Measurements from ENCODE around the gene RYR2.

RYR2 gene

DNA sequence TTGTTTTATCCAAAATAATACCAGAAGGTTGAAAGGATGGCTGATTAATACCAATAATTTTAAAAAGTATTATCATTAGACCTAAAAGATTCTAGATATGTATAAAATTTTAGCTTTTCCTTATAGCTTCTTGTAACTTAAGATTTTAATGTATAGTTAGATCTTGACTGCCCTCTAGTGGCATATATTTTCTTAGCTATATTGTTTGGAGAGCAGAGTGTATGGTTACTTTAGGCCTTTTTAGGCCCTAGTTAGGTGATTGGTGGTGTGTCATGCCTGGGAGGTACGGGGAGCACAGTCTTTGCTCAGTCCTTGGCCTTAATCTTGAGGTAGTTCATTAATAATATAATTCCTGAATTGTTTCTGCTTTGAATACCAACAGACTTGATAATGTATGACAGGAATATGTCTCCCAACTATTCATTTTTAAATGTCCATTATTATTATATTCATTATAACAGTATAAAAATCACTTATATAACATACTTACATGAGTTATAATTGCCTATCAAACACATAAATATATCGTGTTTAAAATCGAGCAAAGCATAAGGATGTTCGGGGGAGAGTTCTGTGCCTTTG, 520.3 kb downstream of the RYR2 start:
- TF ChIP-seq, protein P1, sequence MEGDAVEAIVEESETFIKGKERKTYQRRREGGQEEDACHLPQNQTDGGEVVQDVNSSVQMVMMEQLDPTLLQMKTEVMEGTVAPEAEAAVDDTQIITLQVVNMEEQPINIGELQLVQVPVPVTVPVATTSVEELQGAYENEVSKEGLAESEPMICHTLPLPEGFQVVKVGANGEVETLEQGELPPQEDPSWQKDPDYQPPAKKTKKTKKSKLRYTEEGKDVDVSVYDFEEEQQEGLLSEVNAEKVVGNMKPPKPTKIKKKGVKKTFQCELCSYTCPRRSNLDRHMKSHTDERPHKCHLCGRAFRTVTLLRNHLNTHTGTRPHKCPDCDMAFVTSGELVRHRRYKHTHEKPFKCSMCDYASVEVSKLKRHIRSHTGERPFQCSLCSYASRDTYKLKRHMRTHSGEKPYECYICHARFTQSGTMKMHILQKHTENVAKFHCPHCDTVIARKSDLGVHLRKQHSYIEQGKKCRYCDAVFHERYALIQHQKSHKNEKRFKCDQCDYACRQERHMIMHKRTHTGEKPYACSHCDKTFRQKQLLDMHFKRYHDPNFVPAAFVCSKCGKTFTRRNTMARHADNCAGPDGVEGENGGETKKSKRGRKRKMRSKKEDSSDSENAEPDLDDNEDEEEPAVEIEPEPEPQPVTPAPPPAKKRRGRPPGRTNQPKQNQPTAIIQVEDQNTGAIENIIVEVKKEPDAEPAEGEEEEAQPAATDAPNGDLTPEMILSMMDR (IDR thresholded peaks at IDR 0.05; ENCODE audit: extremely low read depth, missing control alignments), result peak; percentile 40
- DNase-seq (ENCODE audit: low spot score), result peak; percentile 27

DNA sequence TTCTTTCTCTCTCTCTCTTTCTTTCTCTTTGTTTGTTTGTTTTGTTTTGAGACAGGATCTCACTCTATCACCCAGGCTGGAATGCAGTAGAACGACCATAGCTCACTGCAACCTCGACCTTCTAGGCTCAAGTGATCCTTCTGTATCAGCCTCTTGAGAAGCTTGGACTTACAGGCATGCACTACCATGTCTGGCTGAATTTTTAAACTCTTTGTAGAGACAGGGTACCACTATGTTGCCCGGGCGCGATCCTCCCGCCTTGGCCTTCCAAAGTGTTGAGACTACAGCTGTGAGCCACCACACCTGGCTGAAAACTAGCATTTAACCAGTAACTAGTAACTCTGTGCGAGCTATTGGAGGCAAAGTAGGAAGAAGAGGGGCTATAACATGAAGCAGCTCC, 523.3 kb downstream of the RYR2 start:
- DNase-seq (ENCODE audit: low spot score), result no peak
- TF ChIP-seq, protein P1 (IDR thresholded peaks at IDR 0.05; ENCODE audit: extremely low read depth, missing control alignments), result no peak

DNA sequence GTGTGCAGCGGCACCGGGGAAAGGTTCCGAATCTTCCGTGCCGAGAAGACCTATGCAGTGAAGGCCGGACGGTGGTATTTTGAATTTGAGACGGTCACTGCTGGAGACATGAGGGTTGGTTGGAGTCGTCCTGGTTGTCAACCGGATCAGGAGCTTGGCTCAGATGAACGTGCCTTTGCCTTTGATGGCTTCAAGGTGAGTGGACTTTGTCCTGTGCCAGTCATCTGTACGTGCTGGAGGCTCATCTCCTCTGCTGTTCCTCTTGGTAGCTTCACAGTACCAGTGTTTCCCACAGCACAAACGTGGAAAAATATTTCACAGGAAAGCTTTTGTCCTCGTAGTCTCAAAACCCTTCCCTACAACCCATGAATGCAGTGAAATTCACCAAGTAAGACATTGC, 524.6 kb downstream of the RYR2 start:
- TF ChIP-seq, protein P1 (IDR thresholded peaks at IDR 0.05; ENCODE audit: extremely low read depth, missing control alignments), result no peak
- no peak for DNase-seq (ENCODE audit: low spot score)

DNA sequence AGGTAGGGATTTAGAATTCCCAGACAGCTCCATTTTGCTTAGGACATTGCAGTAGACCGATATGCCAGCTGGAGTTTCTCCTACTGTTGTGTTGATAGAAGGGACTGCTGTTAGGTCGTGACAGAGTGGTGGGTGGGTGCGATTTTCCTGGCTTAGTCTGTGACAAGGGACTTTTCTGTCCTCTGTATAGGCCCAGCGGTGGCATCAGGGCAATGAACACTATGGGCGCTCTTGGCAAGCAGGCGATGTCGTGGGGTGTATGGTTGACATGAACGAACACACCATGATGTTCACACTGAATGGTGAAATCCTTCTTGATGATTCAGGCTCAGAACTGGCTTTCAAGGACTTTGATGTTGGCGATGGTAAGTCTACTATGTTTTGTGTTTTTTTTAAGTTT, 527.0 kb downstream of the RYR2 start:
- TF ChIP-seq, protein P1 (IDR thresholded peaks at IDR 0.05; ENCODE audit: extremely low read depth, missing control alignments), result no peak
- no peak for DNase-seq (ENCODE audit: low spot score)

DNA sequence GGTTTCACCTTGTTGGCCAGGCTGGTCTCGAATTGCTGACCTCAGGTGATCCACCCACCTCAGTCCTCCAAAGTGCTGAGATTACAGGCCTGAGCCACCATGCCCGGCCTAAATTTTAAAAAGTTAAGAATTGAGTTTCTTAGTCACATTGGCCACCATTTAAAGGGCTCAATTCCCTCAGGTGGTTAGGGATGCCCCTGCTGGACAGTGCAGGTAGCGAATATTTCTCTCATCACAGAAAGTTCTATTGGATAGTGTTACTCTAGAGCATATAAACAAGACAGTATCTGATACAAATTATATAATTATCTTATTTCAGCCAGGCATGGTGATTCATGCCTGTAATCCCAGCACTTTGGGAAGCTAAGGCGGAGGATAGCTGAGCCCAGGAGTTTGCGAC, 528.5 kb downstream of the RYR2 start:
- DNase-seq (ENCODE audit: low spot score), result no peak
- TF ChIP-seq, protein P1 (IDR thresholded peaks at IDR 0.05; ENCODE audit: extremely low read depth, missing control alignments), result no peak

DNA sequence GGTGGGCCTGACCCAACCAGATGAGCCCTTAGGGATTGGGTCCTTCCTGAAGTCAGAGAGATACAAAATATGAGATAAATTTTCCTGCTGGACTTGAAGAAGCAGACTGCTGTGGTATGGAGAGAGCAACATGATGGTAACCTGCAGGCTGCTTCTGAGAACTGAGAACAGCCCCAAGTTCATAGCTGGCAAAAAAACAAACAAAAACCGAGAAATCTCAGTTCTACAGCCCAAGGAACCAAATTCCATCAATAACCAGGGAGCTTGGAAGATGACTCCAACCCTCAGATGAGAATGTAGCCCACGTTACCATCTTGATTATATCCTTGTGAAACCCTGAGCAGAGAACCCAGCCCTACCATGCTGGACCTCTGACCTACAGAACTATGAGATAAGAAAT, 532.6 kb downstream of the RYR2 start:
- no peak for DNase-seq (ENCODE audit: low spot score)
- TF ChIP-seq, protein P1 (IDR thresholded peaks at IDR 0.05; ENCODE audit: extremely low read depth, missing control alignments), result no peak

DNA sequence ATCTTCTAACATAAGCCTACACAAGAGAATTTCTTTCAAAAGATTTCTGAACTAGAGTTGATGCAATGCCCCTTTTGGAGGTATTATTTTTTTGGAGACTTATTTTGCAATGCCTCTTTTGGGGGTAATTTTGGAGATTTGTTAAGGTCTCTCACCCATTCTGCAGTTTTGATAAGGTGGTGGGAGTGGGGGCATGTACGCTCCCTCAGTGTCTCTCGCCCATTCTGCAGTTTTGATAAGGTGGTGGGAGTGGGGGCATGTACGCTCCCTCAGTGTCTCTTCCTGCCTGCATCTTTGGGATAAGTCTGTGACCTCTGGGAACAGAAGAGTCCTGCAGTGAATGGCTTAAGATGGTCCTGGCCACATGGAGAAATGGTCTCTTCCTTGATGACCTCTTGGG, 536.6 kb downstream of the RYR2 start:
- TF ChIP-seq, protein P1 (IDR thresholded peaks at IDR 0.05; ENCODE audit: extremely low read depth, missing control alignments), result no peak
- DNase-seq (ENCODE audit: low spot score), result no peak
